GM12891 (cell line): ENCODE measurements around the gene CPB2.

Source experiments
- POLR2A ChIP-seq: IDR thresholded peaks from 2 replicates; pipeline ENCODE4 v1.6.1; 2011; ENCODE audit warnings: low read depth, low read length, control low read depth
- POU2F2 ChIP-seq: IDR thresholded peaks from 2 replicates; pipeline ENCODE4 v1.6.1; 2011; ENCODE audit warnings: low read depth, mild to moderate bottlenecking, control low read depth, low read length, moderate library complexity

DNA sequence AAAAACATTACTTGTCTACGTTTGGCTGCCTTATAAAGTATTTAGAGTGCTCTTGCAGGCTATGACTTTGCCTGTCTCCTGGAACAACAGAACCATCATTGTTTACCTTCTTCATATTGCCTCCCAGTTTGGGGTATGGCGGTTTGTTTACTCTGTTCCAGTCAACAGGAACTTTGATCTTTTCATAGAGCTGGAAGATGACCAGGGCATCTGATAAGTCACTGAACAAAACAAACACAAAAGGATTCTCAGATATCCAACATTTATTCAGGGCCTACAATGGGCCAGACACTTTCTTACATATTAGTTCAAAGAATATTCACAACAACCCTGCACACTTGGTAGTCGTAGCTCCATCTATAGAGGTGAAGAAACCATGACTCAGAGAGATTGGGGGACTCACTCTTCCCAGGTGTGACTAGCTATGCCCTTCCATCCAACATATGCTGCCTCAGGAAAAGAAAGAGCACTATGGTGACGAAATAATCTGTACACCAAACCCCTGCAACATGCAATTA lies 38.4 kb upstream of the CPB2 start:
- TF ChIP-seq POLR2A = 0 out of 2 replicates have a peak, but pooled peaks have one; percentile 19
- no peak for TF ChIP-seq POU2F2
